GM12878 (cell line): ENCODE data around the gene PRR18. TPM values are rescaled to one million over a fixed set of nuclear protein-coding genes. Genes with fewer than 3 reads are reported as not detected.

Source experiments
- ATAC-seq: fragments of 200-7000 bp; cut with Tn5 transposase; 3 replicates; pipeline ENCODE4 v1.9.1; 2020; ENCODE audit warnings: mild to moderate bottlenecking, moderate library complexity
- BruUV-seq: library from RNA; stranded (reverse); fragments of 400-500 nt; replicated peaks from 2 replicates; lab custom pipeline; 2021; lab: Mats Ljungman, UMichigan
- CTCF ChIA-PET: fragments of 300-600 bp; sonication (Branson Sonifier 250); formaldehyde crosslinking; extraction: SDS; loops from one replicate; lab custom pipeline; 2021; ENCODE audit warnings: inconsistent platforms; lab: Yijun Ruan, JAX
- POLR2A ChIA-PET: fragments of 350-600 bp; formaldehyde crosslinking; extraction: SDS; loops from one replicate; lab custom pipeline; 2021; ENCODE audit warnings: inconsistent platforms; lab: Charles Lee
- RAD21 ChIA-PET: fragments of 300-600 bp; sonication (Branson Sonifier 250); formaldehyde crosslinking; loops from one replicate; lab custom pipeline; 2023; ENCODE audit warnings: antibody characterized with exemption; ENCODE audit not compliant: unreplicated experiment; lab: Charles Lee
- SMC1A ChIA-PET: fragments of 300-600 bp; sonication (Branson Sonifier 250); formaldehyde crosslinking; loops from one replicate; lab custom pipeline; 2023; ENCODE audit not compliant: unreplicated experiment, uncharacterized antibody; lab: Charles Lee
- DNase-seq: peaks from one replicate; pipeline ENCODE4 v3.0.0-alpha.2; 2011; ENCODE audit warnings: low read depth, low spot score
- FAIRE-seq: peaks from 3 replicates; lab custom pipeline; 2011; peaks lifted over from hg19 to GRCh38; lab: Jason Lieb, UNC
- H2AFZ ChIP-seq: 2 replicates; pipeline ENCODE4 v1.6.0; 2011; ENCODE audit warnings: low read depth, low read length, control low read depth; ENCODE audit not compliant: control insufficient read depth
- H3K27ac ChIP-seq: 2 replicates; pipeline ENCODE4 v1.5.1; 2011; ENCODE audit warnings: control low read depth; ENCODE audit not compliant: control insufficient read depth, insufficient read depth
- H3K27me3 ChIP-seq, 2 experiments: replicated peaks in 1 of 2; 2 replicates each; pipeline versions ENCODE4 v1.6.0 to v1.6.1; 2011; ENCODE audit warnings: low read length in 1 of 2; ENCODE audit not compliant: control insufficient read depth in 2 of 2, insufficient read depth in 2 of 2
- H3K36me3 ChIP-seq, 2 experiments: 2 replicates each; pipeline ENCODE4 v1.5.1; 2011; ENCODE audit warnings: low read length in 1 of 2; ENCODE audit not compliant: control insufficient read depth in 2 of 2, insufficient read depth in 2 of 2
- H3K4me1 ChIP-seq: 2 replicates; pipeline ENCODE4 v1.6.1; 2011; ENCODE audit warnings: mild to moderate bottlenecking, low read length, moderate library complexity, mixed read lengths; ENCODE audit not compliant: control insufficient read depth, insufficient read depth
- H3K4me2 ChIP-seq: 2 replicates; pipeline ENCODE4 v1.6.0; 2011; ENCODE audit warnings: control low read depth; ENCODE audit not compliant: control insufficient read depth, insufficient read depth
- H3K4me3 ChIP-seq: fragments of 200-600 bp; sonication (generic); 2 replicates; pipeline ENCODE4 v1.5.1; 2016
- H3K79me2 ChIP-seq: 2 replicates; pipeline ENCODE4 v1.6.0; 2011; ENCODE audit warnings: low read length; ENCODE audit not compliant: control insufficient read depth, insufficient read depth
- H3K9ac ChIP-seq: 2 replicates; pipeline ENCODE4 v1.8.0; 2011; ENCODE audit warnings: low read length, control low read depth, mixed read lengths; ENCODE audit not compliant: control insufficient read depth, insufficient read depth
- H3K9me3 ChIP-seq: replicated peaks from 3 replicates; pipeline ENCODE4 v1.5.1; 2011; ENCODE audit warnings: mild to moderate bottlenecking, low read length; ENCODE audit not compliant: control insufficient read depth, insufficient read depth
- H4K20me1 ChIP-seq: 2 replicates; pipeline ENCODE4 v1.6.0; 2011; ENCODE audit not compliant: control insufficient read depth, insufficient read depth
- ELK1 ChIP-seq: IDR thresholded peaks from 2 replicates; pipeline ENCODE4 v1.6.1; 2012; ENCODE audit warnings: low read depth, low read length, improper control_type of control experiment
- IRF5 ChIP-seq: fragments of 450-650 bp; IDR thresholded peaks from 2 replicates; pipeline ENCODE4 v1.6.1; 2017; ENCODE audit warnings: borderline replicate concordance
- POLR2AphosphoS2 ChIP-seq: IDR thresholded peaks from 2 replicates; pipeline ENCODE4 v1.6.1; 2011; ENCODE audit warnings: low read depth, mild to moderate bottlenecking, low read length, improper control_type of control experiment, moderate library complexity
- RELB ChIP-seq: fragments of 450-650 bp; IDR thresholded peaks from 2 replicates; pipeline ENCODE4 v1.6.1; 2017; ENCODE audit warnings: low read depth, mild to moderate bottlenecking, moderate library complexity
- TAF1 ChIP-seq: IDR thresholded peaks from 2 replicates; pipeline ENCODE4 v1.6.1; 2011; ENCODE audit warnings: mild to moderate bottlenecking, low read depth, low read length, borderline replicate concordance
- TCF12 ChIP-seq: IDR thresholded peaks from 2 replicates; pipeline ENCODE4 v1.6.1; 2011; ENCODE audit warnings: low read depth, mild to moderate bottlenecking, low read length
- YBX1 ChIP-seq: fragments of 450-650 bp; IDR thresholded peaks from 2 replicates; pipeline ENCODE4 v1.6.1; 2016; ENCODE audit warnings: antibody characterized with exemption
- ZNF687 ChIP-seq: fragments of 450-650 bp; IDR thresholded peaks from 2 replicates; pipeline ENCODE4 v1.6.1; 2017; ENCODE audit warnings: mild to moderate bottlenecking, moderate library complexity
- WGBS: methylation state at CpG from one replicate; pipeline ENCODE4 v1.1.6; 2016; ENCODE audit warnings: low lambda C conversion rate; ENCODE audit not compliant: insufficient replicate concordance, insufficient coverage; ENCODE audit errors: missing lambda C conversion rate; 5-methylcytosine and 5-hydroxymethylcytosine counted together
- in situ Hi-C: fragments of 300-500 bp; cut with MboI; formaldehyde crosslinking; loops from 9 replicates; pipeline ENCODE4 v1.14.3; 2018; ENCODE audit warnings: mixed read lengths
- intact Hi-C: fragments of 100-400 bp; cut with micrococcal nuclease; formaldehyde crosslinking; loops from one replicate; pipeline ENCODE4 v1.14.2; 2022; ENCODE audit not compliant: unreplicated experiment
- polyA plus RNA-seq, 11 experiments: library from polyadenylated mRNA; depleted of rRNA in 4 of 11; unstranded in 6 of 11; stranded (reverse) in 5 of 11; fragments of >200 nt; fragmentation: Nextera tagmentation in 4 of 11; fragmentation: Illumina TruSeq in 1 of 11; extraction: Ambion mirVana in 4 of 11; extraction: Trizol in 1 of 11; gene quantifications; 1 replicate in 1 of 11; 2 replicates in 10 of 11; pipeline versions ENCODE4 v1.2.1 to v1.2.3, GENCODE V29; 2011 to 2016; ENCODE audit warnings: inconsistent platforms in 2 of 11, missing spikeins in 2 of 11, low read depth in 1 of 11
- total RNA-seq, 4 experiments: library from RNA; depleted of rRNA in 3 of 4; stranded (reverse); fragments of >200 nt in 3 of 4; fragmentation: Illumina TruSeq in 1 of 4; extraction: Trizol in 1 of 4; gene quantifications; 2 replicates each; pipeline versions ENCODE4 v1.2.1 to v1.2.3, GENCODE V29; 2013 to 2021

PRR18 gene
- total and polyA plus RNA-seq, 10 of the 15 experiments (the other 5 are each of a cell fraction or from before 2014, with no cell fraction given): 0.13 to 8.2 (median 1.6) TPM

GRCh38 chr6:166317261-166318212 is 9.3 kb upstream of the PRR18 start (continued):
- TF ChIP-seq POLR2AphosphoS2: no peak

GRCh38 chr6:166315436-166315835 is 7.2 kb upstream of the PRR18 start:
- no peak for TF ChIP-seq YBX1
- no peak for TF ChIP-seq TCF12
- no peak for TF ChIP-seq IRF5
- no peak for TF ChIP-seq ELK1
- TF ChIP-seq ZNF687: no peak
- no peak for TF ChIP-seq RELB
- no peak for TF ChIP-seq TAF1
- TF ChIP-seq, all 136 proteins: peak for 0
- DNase-seq: no peak
- no peaks in the 10 kb centered on the region for H3K27me3 ChIP-seq
- 74% methylated on average over 11 of the region's 11 CpGs for WGBS
- no peaks in the 10 kb centered on the region for H3K4me1 ChIP-seq
- no peak overlapping the region for H3K4me2 ChIP-seq
- ChIA-PET POLR2A (no interaction called here), RAD21 (interaction anchor here (2.8 to 6.2 kb wide), 2 partner anchors 65 to 84 kb away, joined by 73 to 165 read pairs; no protein-coding TSS in a partner anchor), CTCF (interaction anchor here (2.6 to 11.5 kb wide), 2 partner anchors 39 to 84 kb away, joined by 40 to 317 read pairs; no protein-coding TSS in a partner anchor), SMC1A (interaction anchor here (0.6 to 2.8 kb wide), 2 partner anchors 51 to 63 kb away, joined by 3 to 79 read pairs; no protein-coding TSS in a partner anchor)
- no peak overlapping the region for H3K27ac ChIP-seq
- FAIRE-seq: no peak
- no TSS peak for BruUV-seq
- ATAC-seq: no peak
- H3K9ac ChIP-seq: no peak overlapping the region
- H3K4me3 ChIP-seq: no peak overlapping the region
- H4K20me1 ChIP-seq: no peaks in the 10 kb centered on the region
- in situ Hi-C loops (no loop called here), intact Hi-C loops (no loop called here)
- peaks cover 0 to 2% of the 10 kb centered on the region in 2 experiments; a peak in 3 of 4 replicates for H3K36me3 ChIP-seq
- no peaks in the 10 kb centered on the region for H3K9me3 ChIP-seq
- H3K79me2 ChIP-seq: no peaks in the 10 kb centered on the region
- H2AFZ ChIP-seq: no peak overlapping the region
